Measurements from ENCODE around the gene UMAD1. TPM values are rescaled to one million over a fixed set of nuclear protein-coding genes. Genes with fewer than 3 reads are reported as not detected.

The UMAD1 gene
- total RNA-seq, 2 donors from 2014 or later = 21.9 to 26.3 TPM

- H3K9ac ChIP-seq (ENCODE audit: low read depth in 2 of 2, low read length in 2 of 2) = no peak overlapping the region
- H3K4me1 ChIP-seq = no peaks in the 10 kb centered on the region
- intact Hi-C loops (cut with DNase I) = no loop called here
Measured at GRCh38 chr7:7738622-7739021, 98.1 kb downstream of the UMAD1 start.

GRCh38 chr7:7739204-7740036, 98.9 kb downstream of the UMAD1 start:
- intact Hi-C loops (cut with DNase I) = no loop called here
- Histone ChIP-seq H3K4me3 (no peak overlapping the region), H3K9me3 (no peaks in the 10 kb centered on the region), H3K27ac (no peak overlapping the region), H3K9ac (ENCODE audit: low read depth in 2 of 2, low read length in 2 of 2) (no peak overlapping the region), H3K4me1 (no peaks in the 10 kb centered on the region), H3K27me3 (no peaks in the 10 kb centered on the region), H3K36me3 (no peaks in the 10 kb centered on the region)
- no peak for DNase-seq
- TF ChIP-seq CTCF (IDR thresholded peaks at IDR 0.05) = no peak

More at GRCh38 chr7:7738622-7739021, 98.1 kb downstream of the UMAD1 start:
- no peak for TF ChIP-seq CTCF (IDR thresholded peaks at IDR 0.05)
- Histone ChIP-seq H3K27me3 (no peaks in the 10 kb centered on the region), H3K9me3 (no peaks in the 10 kb centered on the region), H3K27ac (no peak overlapping the region), H3K4me3 (no peak overlapping the region), H3K36me3 (no peaks in the 10 kb centered on the region)
- no peak for DNase-seq

- Histone ChIP-seq H3K4me1 (no peaks in the 10 kb centered on the region), H3K9ac (ENCODE audit: low read depth in 2 of 2, low read length in 2 of 2) (no peak overlapping the region), H3K36me3 (no peaks in the 10 kb centered on the region), H3K9me3 (no peaks in the 10 kb centered on the region), H3K27me3 (no peaks in the 10 kb centered on the region), H3K4me3 (no peak overlapping the region), H3K27ac (no peak overlapping the region)
- DNase-seq = no peak
- intact Hi-C loops (cut with DNase I) = no loop called here
- no peak for TF ChIP-seq CTCF (IDR thresholded peaks at IDR 0.05)
Measured at GRCh38 chr7:7740037-7740355, 99.4 kb downstream of the UMAD1 start.

- Histone ChIP-seq H3K9me3 (no peaks in the 10 kb centered on the region), H3K27ac (no peak overlapping the region), H3K4me1 (no peaks in the 10 kb centered on the region), H3K9ac (ENCODE audit: low read depth in 2 of 2, low read length in 2 of 2) (no peak overlapping the region), H3K36me3 (no peaks in the 10 kb centered on the region), H3K4me3 (no peak overlapping the region), H3K27me3 (no peaks in the 10 kb centered on the region)
- DNase-seq = no peak
- no peak for TF ChIP-seq CTCF (IDR thresholded peaks at IDR 0.05)
- intact Hi-C loops (cut with DNase I) = no loop called here
Measured at GRCh38 chr7:7742223-7742622, 101.7 kb downstream of the UMAD1 start.

GRCh38 chr7:7745258-7745657, 104.7 kb downstream of the UMAD1 start:
- no peak for TF ChIP-seq CTCF (IDR thresholded peaks at IDR 0.05)
- intact Hi-C loops (cut with DNase I) = no loop called here

More at GRCh38 chr7:7745258-7745657, 104.7 kb downstream of the UMAD1 start:
- no peaks in the 10 kb centered on the region for H3K27me3 ChIP-seq
- H3K4me1 ChIP-seq = no peaks in the 10 kb centered on the region
- H3K4me3 ChIP-seq = no peak overlapping the region
- H3K9me3 ChIP-seq = no peaks in the 10 kb centered on the region
- DNase-seq = no peak
- H3K9ac ChIP-seq (ENCODE audit: low read depth in 2 of 2, low read length in 2 of 2) = no peak overlapping the region
- H3K27ac ChIP-seq = no peak overlapping the region
- H3K36me3 ChIP-seq = no peaks in the 10 kb centered on the region
